OCI-LY3 (cell line): ENCODE results near the gene CALCR.
"Not testable (repeated sequence)": the region's sequence is repeated elsewhere in the genome, so short reads cannot be mapped to it uniquely, and the experiment has no call there.

Experiments used
- H2AFZ ChIP-seq: fragments of 200-600, 300-600 bp; shearing (Covaris generic); 2 replicates; pipeline ENCODE4 v1.6.0; 2014; ENCODE audit warnings: antibody characterized with exemption, low read depth, low read length
- H3K27ac ChIP-seq: fragments of 200-600, 300-600 bp; sonication (generic); 2 replicates; pipeline ENCODE4 v1.5.1; 2014; ENCODE audit warnings: mild to moderate bottlenecking, low read length, moderate library complexity, mixed read lengths
- H3K27me3 ChIP-seq: fragments of 200-600, 300-600 bp; sonication (generic); 2 replicates; pipeline ENCODE4 v1.6.1; 2014; ENCODE audit warnings: low read depth, low read length, mixed read lengths
- H3K36me3 ChIP-seq: fragments of 200-600, 300-600 bp; sonication (generic); replicated peaks from 2 replicates; pipeline ENCODE3; 2014; ENCODE audit warnings: low read depth, low read length, mixed read lengths
- H3K4me1 ChIP-seq: fragments of 300-600, 200-600 bp; sonication (generic); 2 replicates; pipeline ENCODE4 v1.6.1; 2014; ENCODE audit warnings: low read length, mixed read lengths
- H3K4me2 ChIP-seq: fragments of 200-600, 300-600 bp; sonication (generic); 2 replicates; pipeline ENCODE4 v1.6.1; 2014; ENCODE audit warnings: low read length, mixed read lengths
- H3K4me3 ChIP-seq: fragments of 300-600, 200-600 bp; sonication (generic); 2 replicates; pipeline ENCODE4 v1.5.1; 2014; ENCODE audit warnings: antibody characterized with exemption, mild to moderate bottlenecking, low read length, moderate library complexity
- H3K79me2 ChIP-seq: fragments of 300-600, 200-600 bp; shearing (Covaris generic); 2 replicates; pipeline ENCODE4 v1.6.1; 2014; ENCODE audit warnings: mild to moderate bottlenecking, low read length, mixed read lengths
- H3K9ac ChIP-seq: fragments of 300-600, 200-600 bp; shearing (Covaris generic); 2 replicates; pipeline ENCODE4 v1.6.0; 2014; ENCODE audit warnings: mild to moderate bottlenecking, low read length, moderate library complexity
- H3K9me3 ChIP-seq: fragments of 200-600, 300-600 bp; shearing (Covaris generic); 2 replicates; pipeline ENCODE4 v1.6.1; 2014; ENCODE audit warnings: low read length, mixed read lengths; ENCODE audit not compliant: insufficient read depth
- H4K20me1 ChIP-seq: fragments of 200-600, 300-600 bp; sonication (generic); 2 replicates; pipeline ENCODE4 v1.6.1; 2016; ENCODE audit warnings: low read length, mixed read lengths; ENCODE audit not compliant: insufficient read depth
- EZH2phosphoT487 ChIP-seq: fragments of 200-600 bp; shearing (Covaris generic); IDR thresholded peaks from 2 replicates; pipeline ENCODE4 v1.6.1; 2018; ENCODE audit warnings: antibody characterized with exemption, mixed run types, low read depth
- TF ChIP-seq, protein P1 (sequence below): fragments of 200-600, 300-600 bp; sonication (generic); IDR thresholded peaks from 2 replicates; pipeline ENCODE4 v1.5.1; 2014; ENCODE audit warnings: antibody characterized with exemption, low read length, low read depth

The CALCR gene

DNA sequence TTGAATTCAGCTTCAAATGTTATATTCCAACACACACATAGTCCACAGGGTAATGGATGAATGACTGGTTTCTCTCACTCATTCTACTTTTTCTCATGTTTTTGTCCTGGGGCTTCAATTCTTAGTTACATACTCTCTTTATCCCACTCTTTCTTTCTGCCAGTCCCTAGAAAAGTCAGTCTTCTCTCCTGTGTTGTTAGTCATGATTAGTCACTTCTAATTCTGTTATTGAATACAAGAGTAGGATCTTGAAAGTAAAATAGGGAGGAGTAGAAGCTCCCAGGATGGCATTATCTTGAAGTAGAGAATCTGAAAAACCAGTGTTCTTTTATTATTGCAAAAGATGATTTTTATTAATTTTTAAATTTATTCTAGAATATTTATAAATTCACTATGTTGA, 45.5 kb upstream of the CALCR start:
- Histone ChIP-seq H3K36me3 (no peaks in the 10 kb centered on the region), H3K27me3 (0 out of 2 replicates have a peak, but pooled peaks cover 3% of the 10 kb centered on the region), H3K9ac (no peak overlapping the region), H3K27ac (no peak overlapping the region), H3K79me2 (no peaks in the 10 kb centered on the region), H3K9me3 (no peaks in the 10 kb centered on the region), H3K4me2 (no peak overlapping the region), H2AFZ (no peak overlapping the region), H3K4me1 (peaks cover 8% of the 10 kb centered on the region; the same call in 1 of the 2 replicates), H3K4me3 (no peak overlapping the region), H4K20me1 (no peaks in the 10 kb centered on the region)
- TF ChIP-seq, protein P1, sequence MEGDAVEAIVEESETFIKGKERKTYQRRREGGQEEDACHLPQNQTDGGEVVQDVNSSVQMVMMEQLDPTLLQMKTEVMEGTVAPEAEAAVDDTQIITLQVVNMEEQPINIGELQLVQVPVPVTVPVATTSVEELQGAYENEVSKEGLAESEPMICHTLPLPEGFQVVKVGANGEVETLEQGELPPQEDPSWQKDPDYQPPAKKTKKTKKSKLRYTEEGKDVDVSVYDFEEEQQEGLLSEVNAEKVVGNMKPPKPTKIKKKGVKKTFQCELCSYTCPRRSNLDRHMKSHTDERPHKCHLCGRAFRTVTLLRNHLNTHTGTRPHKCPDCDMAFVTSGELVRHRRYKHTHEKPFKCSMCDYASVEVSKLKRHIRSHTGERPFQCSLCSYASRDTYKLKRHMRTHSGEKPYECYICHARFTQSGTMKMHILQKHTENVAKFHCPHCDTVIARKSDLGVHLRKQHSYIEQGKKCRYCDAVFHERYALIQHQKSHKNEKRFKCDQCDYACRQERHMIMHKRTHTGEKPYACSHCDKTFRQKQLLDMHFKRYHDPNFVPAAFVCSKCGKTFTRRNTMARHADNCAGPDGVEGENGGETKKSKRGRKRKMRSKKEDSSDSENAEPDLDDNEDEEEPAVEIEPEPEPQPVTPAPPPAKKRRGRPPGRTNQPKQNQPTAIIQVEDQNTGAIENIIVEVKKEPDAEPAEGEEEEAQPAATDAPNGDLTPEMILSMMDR, result no peak
- no peak for TF ChIP-seq EZH2phosphoT487

DNA sequence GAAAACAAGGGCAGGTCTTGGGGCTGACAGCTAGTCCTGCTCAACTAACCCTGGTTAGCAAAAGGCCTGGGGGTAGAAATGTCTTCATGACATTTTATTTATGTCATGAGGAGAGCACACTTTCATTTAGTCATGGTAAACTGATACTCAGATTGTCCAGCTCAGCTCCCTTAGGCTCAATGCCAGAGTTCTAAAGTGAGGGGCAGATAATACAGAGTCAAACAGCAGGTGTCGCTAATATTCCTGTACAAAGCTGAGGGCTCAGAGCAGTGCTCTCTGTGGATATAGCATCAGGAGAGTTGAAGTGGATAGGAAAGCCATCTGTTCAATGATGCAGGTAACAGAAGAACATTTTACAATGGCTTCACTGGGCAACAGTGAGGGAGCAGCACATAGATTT, 26.8 kb upstream of the CALCR start:
- H3K9ac ChIP-seq, result no peak overlapping the region
- no peaks in the 10 kb centered on the region for H3K79me2 ChIP-seq
- no peaks in the 10 kb centered on the region for H3K9me3 ChIP-seq
- no peaks in the 10 kb centered on the region for H3K4me1 ChIP-seq
- H3K27me3 ChIP-seq, result no peaks in the 10 kb centered on the region
- TF ChIP-seq EZH2phosphoT487, result no peak
- TF ChIP-seq, protein P1, result peak; percentile 37; the same call in 1 of the 2 replicates
- H4K20me1 ChIP-seq, result no peaks in the 10 kb centered on the region
- H2AFZ ChIP-seq, result no peak overlapping the region
- H3K4me2 ChIP-seq, result no peak overlapping the region
- no peak overlapping the region for H3K27ac ChIP-seq
- no peak overlapping the region for H3K4me3 ChIP-seq
- H3K36me3 ChIP-seq, result no peaks in the 10 kb centered on the region

DNA sequence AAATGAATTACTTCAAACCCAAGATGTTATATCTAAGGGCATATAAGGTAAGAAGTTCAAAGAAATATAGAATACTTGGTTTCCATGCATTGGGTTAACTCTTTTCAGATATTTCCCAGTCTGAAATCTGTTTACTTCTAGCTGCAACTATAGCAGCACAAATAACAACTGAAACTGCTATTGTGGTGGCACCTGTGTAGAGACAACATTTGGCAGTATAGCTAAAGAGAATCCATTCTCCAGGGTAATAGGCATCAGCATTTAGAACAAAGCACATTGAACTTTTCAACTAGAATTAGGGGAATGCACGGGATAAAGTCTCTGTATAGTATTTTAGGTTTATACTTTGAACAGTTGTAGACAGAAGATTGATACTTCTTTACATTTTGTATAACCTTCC, 19.7 kb upstream of the CALCR start:
- Histone ChIP-seq H3K27me3 (no peaks in the 10 kb centered on the region), H3K4me3 (no peak overlapping the region), H3K27ac (no peak overlapping the region), H2AFZ (no peak overlapping the region), H3K9ac (no peak overlapping the region), H3K9me3 (no peaks in the 10 kb centered on the region), H3K36me3 (no peaks in the 10 kb centered on the region), H3K79me2 (no peaks in the 10 kb centered on the region), H3K4me2 (no peak overlapping the region), H3K4me1 (peaks cover 5% of the 10 kb centered on the region; the same call in 1 of the 2 replicates), H4K20me1 (no peaks in the 10 kb centered on the region)
- TF ChIP-seq, protein P1, result no peak
- no peak for TF ChIP-seq EZH2phosphoT487

DNA sequence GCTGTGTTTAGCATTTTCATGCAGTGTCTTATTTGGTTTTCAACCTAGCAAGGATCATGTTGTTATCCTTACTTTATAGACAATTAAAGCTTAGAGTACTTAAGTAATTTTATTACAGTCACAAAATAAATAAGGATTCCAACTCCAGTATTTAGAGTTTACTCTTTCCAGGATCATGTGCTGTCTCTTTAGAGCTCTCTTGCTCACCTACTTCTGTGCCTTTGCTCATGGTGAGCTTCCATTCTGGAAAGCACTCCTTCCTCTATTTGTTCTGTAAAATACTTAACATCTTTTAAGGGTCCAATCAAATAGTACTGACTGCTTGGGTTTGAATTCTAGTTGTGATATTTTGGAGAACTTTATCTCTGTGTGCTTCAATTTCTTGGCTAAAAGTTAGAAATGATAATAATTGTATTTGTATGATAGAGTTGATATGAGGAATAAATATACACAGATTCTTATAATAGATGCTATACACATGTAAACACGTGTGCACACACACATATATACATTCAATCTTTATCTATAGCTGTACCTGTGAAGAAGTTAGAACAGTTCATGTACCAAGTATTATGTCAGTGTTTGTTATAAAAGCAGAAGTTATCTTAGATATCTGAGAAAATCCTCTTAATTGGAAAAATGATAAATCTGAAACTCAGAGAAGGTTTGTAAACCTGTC, 18.2 kb upstream of the CALCR start:
- no peak overlapping the region for H3K4me2 ChIP-seq
- H2AFZ ChIP-seq, result no peak overlapping the region
- H3K4me1 ChIP-seq, result peaks cover 5% of the 10 kb centered on the region; the same call in 1 of the 2 replicates
- H3K9me3 ChIP-seq, result no peaks in the 10 kb centered on the region
- TF ChIP-seq, protein P1, result no peak
- H3K36me3 ChIP-seq, result no peaks in the 10 kb centered on the region
- H3K27me3 ChIP-seq, result no peaks in the 10 kb centered on the region
- H3K4me3 ChIP-seq, result no peak overlapping the region
- H3K27ac ChIP-seq, result no peak overlapping the region
- no peak overlapping the region for H3K9ac ChIP-seq
- H4K20me1 ChIP-seq, result no peaks in the 10 kb centered on the region
- no peaks in the 10 kb centered on the region for H3K79me2 ChIP-seq

DNA sequence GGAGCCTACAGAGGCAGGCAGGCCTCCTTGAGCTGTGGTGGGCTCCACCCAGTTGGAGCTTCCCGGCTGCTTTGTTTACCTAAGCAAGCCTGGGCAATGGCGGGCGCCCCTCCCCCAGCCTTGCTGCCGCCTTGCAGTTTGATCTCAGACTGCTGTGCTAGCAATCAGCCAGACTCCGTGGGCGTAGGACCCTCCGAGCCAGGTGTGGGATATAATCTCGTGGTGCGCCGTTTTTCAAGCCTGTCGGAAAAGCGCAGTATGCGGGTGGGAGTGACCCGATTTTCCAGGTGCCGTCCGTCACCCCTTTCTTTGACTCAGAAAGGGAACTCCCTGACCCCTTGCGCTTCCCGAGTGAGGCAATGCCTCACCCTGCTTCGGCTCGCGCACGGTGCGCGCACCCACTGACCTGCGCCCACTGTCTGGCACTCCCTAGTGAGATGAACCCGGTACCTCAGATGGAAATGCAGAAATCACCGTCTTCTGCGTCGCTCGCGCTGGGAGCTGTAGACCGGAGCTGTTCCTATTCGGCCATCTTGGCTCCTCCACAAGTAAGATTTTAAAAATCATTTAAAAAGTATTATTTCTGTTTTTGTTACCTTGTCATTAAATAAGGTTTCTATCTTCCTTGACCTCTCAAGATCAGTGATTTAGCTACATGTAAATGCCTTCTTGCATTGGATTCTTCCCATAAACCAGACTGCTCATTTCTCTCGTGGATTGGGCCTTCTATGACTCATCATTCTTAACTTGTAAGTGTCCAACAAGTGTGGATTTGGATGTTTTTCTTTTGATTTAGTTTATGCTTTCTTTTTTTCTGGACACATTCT, 16.9 kb upstream of the CALCR start:
- not testable (repeated sequence) for H3K4me2 ChIP-seq, H2AFZ ChIP-seq, H3K9me3 ChIP-seq, H3K36me3 ChIP-seq, H4K20me1 ChIP-seq, H3K4me1 ChIP-seq, H3K9ac ChIP-seq, H3K79me2 ChIP-seq, H3K4me3 ChIP-seq, H3K27ac ChIP-seq, H3K27me3 ChIP-seq

DNA sequence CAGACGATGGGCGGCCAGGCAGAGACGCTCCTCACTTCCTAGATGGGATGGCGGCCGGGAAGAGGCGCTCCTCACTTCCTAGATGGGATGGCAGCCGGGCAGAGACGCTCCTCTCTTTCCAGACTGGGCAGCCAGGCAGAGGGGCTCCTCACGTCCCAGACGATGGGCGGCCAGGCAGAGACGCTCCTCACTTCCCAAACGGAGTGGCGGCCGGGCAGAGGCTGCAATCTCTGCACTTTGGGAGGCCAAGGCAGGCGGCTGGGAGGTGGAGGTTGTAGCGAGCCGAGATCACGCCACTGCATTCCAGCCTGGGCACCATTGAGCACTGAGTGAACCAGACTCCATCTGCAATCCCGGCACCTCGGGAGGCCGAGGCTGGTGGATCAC, 11.9 kb upstream of the CALCR start:
- not testable (repeated sequence) for H4K20me1 ChIP-seq, H3K27ac ChIP-seq, H3K4me2 ChIP-seq, H3K36me3 ChIP-seq, H3K9me3 ChIP-seq, H3K27me3 ChIP-seq, H3K79me2 ChIP-seq, H3K4me3 ChIP-seq, H3K4me1 ChIP-seq, H3K9ac ChIP-seq, H2AFZ ChIP-seq
